Gastrocnemius medialis (tissue), 4 donors: ENCODE data around the gene SLC48A1. TPM values are rescaled to one million over a fixed set of nuclear protein-coding genes. Genes with fewer than 3 reads are reported as not detected.

Source experiments
- ATAC-seq, 2 donors: fragments of 150-250 bp; one replicate each; pipeline ENCODE4 v1.9.1; 2016
- DNase-seq, 2 donors: peaks; one replicate each; pipeline ENCODE4 v3.0.0-alpha.2; 2019
- H3K27ac ChIP-seq, 4 donors: fragments of 200-600 bp; sonication (generic); 1 replicate in 1 of 4; 2 replicates in 3 of 4; pipeline ENCODE4 v1.5.1; 2016 to 2018; ENCODE audit warnings: mild to moderate bottlenecking in 2 of 4, moderate library complexity in 1 of 4
- H3K27me3 ChIP-seq, 3 donors: fragments of 200-600 bp; sonication (generic) in 2 of 3; 1 replicate in 1 of 3; 2 replicates in 2 of 3; pipeline versions ENCODE4 v1.5.1 to v1.6.0; 2016 to 2019; ENCODE audit warnings: mild to moderate bottlenecking in 1 of 3, moderate library complexity in 1 of 3
- H3K36me3 ChIP-seq, 2 donors: fragments of 200-600 bp; sonication (generic) in 1 of 2; one replicate each; pipeline ENCODE4 v1.5.1; 2017 to 2018
- H3K4me1 ChIP-seq, 2 donors: fragments of 200-600 bp; sonication (generic) in 1 of 2; one replicate each; pipeline ENCODE4 v1.5.1; 2016 to 2017; ENCODE audit warnings: mild to moderate bottlenecking in 2 of 2
- H3K4me3 ChIP-seq, 4 donors: fragments of 200-600 bp; sonication (generic) in 3 of 4; 1 replicate in 1 of 4; 2 replicates in 3 of 4; pipeline ENCODE4 v1.5.1; 2016 to 2019; ENCODE audit warnings: mild to moderate bottlenecking in 2 of 4
- H3K9me3 ChIP-seq, 3 donors: fragments of 200-600 bp; sonication (generic) in 2 of 3; 1 replicate in 1 of 3; 2 replicates in 2 of 3; pipeline ENCODE4 v1.5.1; 2016 to 2019
- POLR2A ChIP-seq, 2 donors: fragments of 450-650 bp; IDR thresholded peaks; one replicate each; pipeline ENCODE4 v1.6.1; 2017; ENCODE audit warnings: antibody characterized with exemption in 2 of 2, mild to moderate bottlenecking in 2 of 2, moderate library complexity in 2 of 2
- in situ Hi-C, 4 donors: fragments of 200-750 bp; cut with MboI; loops; one replicate each; pipeline versions ENCODE4 v1.15.0 to v1.8.0; 2017; ENCODE audit warnings: low sequenced_read_pairs in 4 of 4
- intact Hi-C: fragments of 100-400 bp; cut with DNase I; formaldehyde crosslinking; loops from one replicate; pipeline ENCODE4 v1.15.1; 2023; ENCODE audit warnings: low total_unique reads
- total RNA-seq, 4 donors: library from RNA; depleted of rRNA; stranded (reverse); fragments of >200 nt; gene quantifications; one replicate each; pipeline versions ENCODE4 v1.1.0 to v1.2.3, GENCODE V29; 2016
- TF ChIP-seq, protein P1 (sequence below), 5 experiments: fragments of 450-650 bp in 3 of 5; fragments of 200-600 bp in 2 of 5; sonication (generic) in 2 of 5; IDR thresholded peaks in 4 of 5; conservative IDR thresholded peaks in 1 of 5; 1 replicate in 4 of 5; 2 replicates in 1 of 5; pipeline ENCODE4 v1.5.1; 2016 to 2019; ENCODE audit warnings: antibody characterized with exemption in 5 of 5, mild to moderate bottlenecking in 3 of 5, moderate library complexity in 3 of 5

SLC48A1 gene
- total RNA-seq, 4 donors from 2014 or later, result 28.3 to 62.6 (median 45.6) TPM

DNA sequence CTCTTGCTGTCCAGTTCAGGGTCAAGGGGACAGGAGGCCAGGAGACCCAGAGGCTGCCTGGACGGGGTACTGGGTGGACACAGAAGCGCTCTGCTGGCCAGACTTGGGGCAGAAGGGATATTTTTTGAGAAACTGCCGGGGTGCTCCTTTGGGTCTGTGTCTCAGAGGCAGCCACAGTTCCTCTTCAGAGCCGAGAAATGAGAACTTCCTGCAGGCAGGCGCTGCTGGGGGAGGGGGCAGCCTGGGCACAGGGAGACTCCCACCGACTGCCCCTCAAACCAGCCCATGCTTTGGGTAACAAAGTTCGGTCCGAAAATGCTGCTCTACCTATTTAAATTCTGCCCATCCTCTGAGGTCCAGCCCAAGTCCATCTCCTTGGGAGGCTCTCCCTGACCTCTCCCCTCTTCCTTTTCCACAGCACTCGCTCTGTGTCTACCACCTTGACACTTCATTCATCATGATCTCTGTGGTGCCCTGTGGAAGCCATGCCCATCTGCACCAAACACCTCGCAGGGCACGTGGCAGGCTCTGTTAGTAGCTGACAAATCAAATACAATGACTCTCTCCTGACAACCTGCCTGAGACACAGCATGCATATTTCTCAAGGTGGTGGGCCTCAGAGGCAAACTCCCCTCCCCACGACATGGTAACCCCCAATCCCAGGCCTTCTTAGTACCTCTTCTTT lies 30.3 kb downstream of the SLC48A1 start:
- H3K36me3 ChIP-seq, result no peaks in the 10 kb centered on the region
- H3K4me3 ChIP-seq, result no peak overlapping the region
- TF ChIP-seq, protein P1, sequence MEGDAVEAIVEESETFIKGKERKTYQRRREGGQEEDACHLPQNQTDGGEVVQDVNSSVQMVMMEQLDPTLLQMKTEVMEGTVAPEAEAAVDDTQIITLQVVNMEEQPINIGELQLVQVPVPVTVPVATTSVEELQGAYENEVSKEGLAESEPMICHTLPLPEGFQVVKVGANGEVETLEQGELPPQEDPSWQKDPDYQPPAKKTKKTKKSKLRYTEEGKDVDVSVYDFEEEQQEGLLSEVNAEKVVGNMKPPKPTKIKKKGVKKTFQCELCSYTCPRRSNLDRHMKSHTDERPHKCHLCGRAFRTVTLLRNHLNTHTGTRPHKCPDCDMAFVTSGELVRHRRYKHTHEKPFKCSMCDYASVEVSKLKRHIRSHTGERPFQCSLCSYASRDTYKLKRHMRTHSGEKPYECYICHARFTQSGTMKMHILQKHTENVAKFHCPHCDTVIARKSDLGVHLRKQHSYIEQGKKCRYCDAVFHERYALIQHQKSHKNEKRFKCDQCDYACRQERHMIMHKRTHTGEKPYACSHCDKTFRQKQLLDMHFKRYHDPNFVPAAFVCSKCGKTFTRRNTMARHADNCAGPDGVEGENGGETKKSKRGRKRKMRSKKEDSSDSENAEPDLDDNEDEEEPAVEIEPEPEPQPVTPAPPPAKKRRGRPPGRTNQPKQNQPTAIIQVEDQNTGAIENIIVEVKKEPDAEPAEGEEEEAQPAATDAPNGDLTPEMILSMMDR (IDR thresholded peaks at IDR 0.05 in 4 of 5, conservative IDR thresholded peaks at IDR 0.05 in 1 of 5), result no peak
- TF ChIP-seq POLR2A (IDR thresholded peaks at IDR 0.05), result no peak
- DNase-seq (no peak), ATAC-seq (no peak)
- H3K4me1 ChIP-seq, result peaks cover 100% of the 10 kb centered on the region in 2 donors
- H3K27ac ChIP-seq, result peak overlapping the region; percentile 33 to 83 (median 54)
- in situ Hi-C loops, result no loop called here
- intact Hi-C loops, result no loop called here
- H3K9me3 ChIP-seq, result no peaks in the 10 kb centered on the region
- no peaks in the 10 kb centered on the region for H3K27me3 ChIP-seq

DNA sequence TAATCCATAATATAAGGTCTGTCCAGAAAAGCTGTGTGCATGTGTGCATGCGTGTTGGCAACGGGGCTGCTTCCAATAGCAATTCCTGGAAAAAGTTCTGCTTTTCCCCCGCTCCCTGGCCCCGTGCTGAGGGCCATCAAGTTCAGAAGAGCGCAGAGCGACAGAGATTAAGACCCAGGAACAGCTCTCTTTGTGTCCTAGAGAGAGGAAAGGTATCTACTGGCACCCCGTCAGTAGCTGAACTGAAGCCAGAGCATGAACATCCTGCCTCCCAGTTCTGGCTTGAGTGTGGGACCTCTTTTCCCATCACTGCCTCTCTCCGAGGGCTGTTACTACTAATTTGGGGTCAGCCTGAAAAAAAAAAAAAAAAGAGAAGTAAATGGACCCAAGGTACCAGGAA lies 31.1 kb downstream of the SLC48A1 start:
- Histone ChIP-seq H3K9me3 (no peaks in the 10 kb centered on the region), H3K36me3 (no peaks in the 10 kb centered on the region), H3K4me3 (no peak overlapping the region), H3K4me1 (peaks cover 100% of the 10 kb centered on the region in 2 donors), H3K27me3 (no peaks in the 10 kb centered on the region), H3K27ac (peak overlapping the region in 3 of 4 donors; percentile 14 to 90 (median 85))
- DNase-seq (no peak), ATAC-seq (no peak)
- in situ Hi-C loops, result no loop called here
- intact Hi-C loops, result no loop called here
- TF ChIP-seq POLR2A (IDR thresholded peaks at IDR 0.05), result no peak
- TF ChIP-seq, protein P1 (IDR thresholded peaks at IDR 0.05 in 4 of 5, conservative IDR thresholded peaks at IDR 0.05 in 1 of 5), result no peak

DNA sequence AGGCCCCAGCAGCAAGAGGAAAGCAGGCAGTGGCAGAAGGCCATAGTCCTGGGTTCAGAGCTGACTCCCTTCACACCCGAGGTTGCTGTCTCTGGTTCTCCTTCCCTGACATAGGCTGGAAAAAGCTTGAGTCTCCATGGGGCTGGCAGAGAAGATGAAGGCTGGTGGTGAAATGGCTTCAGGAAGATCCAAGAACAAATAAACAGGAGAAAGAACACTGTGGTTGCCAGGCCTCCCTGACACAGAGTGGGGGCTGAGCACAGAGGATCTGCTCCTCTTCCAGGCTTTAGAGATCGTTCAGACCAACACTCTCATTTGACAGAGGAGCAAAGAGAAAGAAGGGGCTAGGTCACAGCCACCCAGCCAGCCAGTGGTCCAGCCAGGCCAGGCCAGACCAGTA lies 32.4 kb downstream of the SLC48A1 start:
- H3K36me3 ChIP-seq, result no peaks in the 10 kb centered on the region
- H3K4me3 ChIP-seq, result no peak overlapping the region
- ATAC-seq (peak; percentile 42 to 78), DNase-seq (peak in 1 of 2 donors; percentile 45)
- H3K27ac ChIP-seq, result peak overlapping the region; percentile 59 to 93 (median 88)
- TF ChIP-seq, protein P1 (IDR thresholded peaks at IDR 0.05 in 4 of 5, conservative IDR thresholded peaks at IDR 0.05 in 1 of 5), result no peak
- TF ChIP-seq POLR2A (IDR thresholded peaks at IDR 0.05), result no peak
- H3K4me1 ChIP-seq, result peaks cover 99 to 100% of the 10 kb centered on the region in 2 donors
- in situ Hi-C loops (no loop called here), intact Hi-C loops (no loop called here)
- H3K9me3 ChIP-seq, result no peaks in the 10 kb centered on the region
- no peaks in the 10 kb centered on the region for H3K27me3 ChIP-seq

DNA sequence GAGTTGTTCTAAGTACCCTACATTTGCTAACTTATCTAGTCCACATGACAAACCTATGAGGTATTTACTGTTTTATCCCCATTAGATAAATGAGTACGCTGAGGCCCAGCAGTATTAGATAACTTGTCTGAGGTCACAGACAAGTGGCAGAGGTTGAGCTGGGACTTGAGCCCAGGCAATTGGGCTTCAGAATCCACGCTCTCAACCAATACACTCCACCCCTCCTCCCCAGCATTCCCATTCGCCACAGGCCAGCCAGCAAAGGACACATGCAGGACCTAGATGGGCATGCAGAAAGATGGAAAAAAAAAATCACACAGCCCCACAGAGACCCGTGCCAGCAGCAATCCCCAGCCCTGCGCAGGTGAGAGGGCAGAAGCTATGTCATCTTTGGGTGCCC lies 34.3 kb downstream of the SLC48A1 start:
- TF ChIP-seq POLR2A (IDR thresholded peaks at IDR 0.05), result no peak
- TF ChIP-seq, protein P1 (IDR thresholded peaks at IDR 0.05 in 4 of 5, conservative IDR thresholded peaks at IDR 0.05 in 1 of 5), result no peak
- DNase-seq (no peak), ATAC-seq (no peak)
- H3K36me3 ChIP-seq, result no peaks in the 10 kb centered on the region
- H3K4me1 ChIP-seq, result peaks cover 99 to 100% of the 10 kb centered on the region in 2 donors
- peak overlapping the region; percentile 85 to 94 (median 92) for H3K27ac ChIP-seq
- H3K4me3 ChIP-seq, result peak overlapping the region in 1 of 4 donors; percentile 16
- in situ Hi-C loops (no loop called here), intact Hi-C loops (no loop called here)
- H3K27me3 ChIP-seq, result no peaks in the 10 kb centered on the region
- no peaks in the 10 kb centered on the region for H3K9me3 ChIP-seq
